SK-N-MC (cell line): ENCODE data around the gene EEF1AKMT4.

Experiments used
- EZH2 ChIP-seq: fragments of 200-600 bp; sonication (generic); IDR thresholded peaks from one replicate; pipeline ENCODE4 v1.6.1; 2017; ENCODE audit warnings: antibody characterized with exemption
- FOXP2 ChIP-seq: optimal IDR thresholded peaks from 2 replicates; pipeline ENCODE3; 2011; ENCODE audit warnings: mild to moderate bottlenecking, moderate library complexity; ENCODE audit not compliant: insufficient read depth; ENCODE audit errors: extremely low read length, control extremely low read depth
- POLR2AphosphoS5 ChIP-seq: IDR thresholded peaks from 2 replicates; pipeline ENCODE4 v1.6.1; 2012; ENCODE audit warnings: mild to moderate bottlenecking, low read depth, low read length, borderline replicate concordance

DNA sequence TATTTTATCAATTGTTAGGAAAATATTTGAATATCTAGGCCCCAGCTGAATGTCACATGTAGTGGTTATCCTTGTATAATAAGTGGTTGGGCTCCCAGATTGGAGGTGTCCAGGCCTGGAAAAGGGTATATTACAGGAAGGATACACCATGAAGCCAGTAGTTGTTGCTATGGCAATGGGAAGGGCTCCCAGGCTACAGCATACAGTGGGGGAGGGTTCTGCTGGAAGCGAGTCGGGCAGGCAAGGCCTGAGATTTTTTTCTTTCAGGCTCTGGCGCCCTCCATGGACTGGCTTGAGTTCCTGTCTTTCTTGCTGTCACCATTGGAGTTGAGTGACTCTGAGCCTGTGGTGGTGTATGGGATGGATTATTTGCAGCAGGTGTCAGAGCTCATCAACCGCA lies 35.2 kb downstream of the EEF1AKMT4 start:
- TF ChIP-seq POLR2AphosphoS5 (no peak), EZH2 (no peak), FOXP2 (no peak)
